ENCODE data around the gene GTF3C6.
"Not testable (repeated sequence)": the region's sequence is repeated elsewhere in the genome, so short reads cannot be mapped to it uniquely, and the experiment has no call there.

The GTF3C6 gene, protein sequence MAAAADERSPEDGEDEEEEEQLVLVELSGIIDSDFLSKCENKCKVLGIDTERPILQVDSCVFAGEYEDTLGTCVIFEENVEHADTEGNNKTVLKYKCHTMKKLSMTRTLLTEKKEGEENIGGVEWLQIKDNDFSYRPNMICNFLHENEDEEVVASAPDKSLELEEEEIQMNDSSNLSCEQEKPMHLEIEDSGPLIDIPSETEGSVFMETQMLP

DNA sequence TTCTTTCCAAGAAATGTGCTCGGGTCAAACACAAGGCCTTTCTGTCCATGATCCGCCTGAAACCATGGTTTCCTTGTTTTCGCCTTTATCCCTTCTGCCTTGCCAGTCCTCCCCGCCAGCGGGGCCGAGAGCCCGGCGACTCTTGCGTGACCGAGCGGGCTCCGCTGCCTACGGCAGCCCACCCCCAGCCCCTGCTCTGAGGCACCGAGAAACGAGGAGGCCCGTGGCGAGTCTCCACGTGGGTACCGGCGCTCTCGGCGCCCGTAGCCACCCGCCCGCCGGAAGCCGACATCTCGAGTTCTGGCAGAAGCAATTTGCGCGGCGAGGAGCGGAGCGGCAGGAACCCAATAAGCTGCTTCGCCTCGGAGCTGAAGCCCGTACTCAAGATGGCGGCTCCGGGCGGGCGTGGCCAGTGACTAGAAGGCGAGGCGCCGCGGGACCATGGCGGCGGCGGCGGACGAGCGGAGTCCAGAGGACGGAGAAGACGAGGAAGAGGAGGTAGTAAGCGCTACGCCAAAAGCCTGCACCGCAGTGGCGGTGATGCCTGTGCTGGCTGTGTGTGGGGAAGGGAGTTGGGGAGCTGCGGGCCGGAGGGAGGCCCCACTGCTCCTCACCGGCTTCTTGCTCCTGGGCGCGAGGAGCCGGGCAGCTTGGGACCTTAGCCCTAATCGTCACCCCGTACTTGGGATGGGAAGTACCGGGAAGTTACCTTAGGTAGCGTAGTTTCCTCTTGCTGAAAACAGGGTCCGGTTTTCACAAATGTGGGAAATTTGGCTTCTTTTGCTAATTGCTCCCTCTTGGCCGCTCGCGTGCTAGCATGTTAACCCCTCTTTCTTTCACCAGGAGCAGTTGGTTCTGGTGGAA is at the start of gene GTF3C6:
Gene GTF3C6 (plus strand): TSS at position 378 of the 864 bp plus-strand sequence. CDS start 64 bp downstream, at position 442.
- DNase-seq, result peak; percentile 48

GRCh38 chr6:110930781-110931180 is 27.7 kb upstream of the GTF3C6 start:
- no peak for DNase-seq

GRCh38 chr6:110933912-110934311 is 24.6 kb upstream of the GTF3C6 start:
- no peak for DNase-seq

GRCh38 chr6:110934381-110934898 is 24.1 kb upstream of the GTF3C6 start:
- no peak for DNase-seq

DNA sequence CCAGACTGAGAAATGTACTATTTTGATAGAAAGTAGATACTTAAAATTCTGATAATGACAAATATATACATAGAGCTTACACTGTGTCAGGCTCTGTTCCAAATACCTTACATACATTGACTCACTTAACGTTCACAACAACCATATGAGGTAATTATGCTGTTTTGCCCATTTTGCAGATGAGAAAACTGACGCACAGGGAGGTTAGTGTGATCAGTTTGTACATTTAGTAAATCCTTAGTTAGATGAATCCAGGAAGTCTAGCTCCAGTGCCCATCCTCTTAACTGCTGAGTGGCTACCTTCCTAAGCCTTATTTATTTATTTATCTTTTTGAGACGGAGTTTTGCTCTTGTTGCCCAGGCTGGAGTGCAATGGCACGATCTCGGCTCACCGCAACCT is 23.3 kb upstream of the GTF3C6 start:
- DNase-seq, result no peak

DNA sequence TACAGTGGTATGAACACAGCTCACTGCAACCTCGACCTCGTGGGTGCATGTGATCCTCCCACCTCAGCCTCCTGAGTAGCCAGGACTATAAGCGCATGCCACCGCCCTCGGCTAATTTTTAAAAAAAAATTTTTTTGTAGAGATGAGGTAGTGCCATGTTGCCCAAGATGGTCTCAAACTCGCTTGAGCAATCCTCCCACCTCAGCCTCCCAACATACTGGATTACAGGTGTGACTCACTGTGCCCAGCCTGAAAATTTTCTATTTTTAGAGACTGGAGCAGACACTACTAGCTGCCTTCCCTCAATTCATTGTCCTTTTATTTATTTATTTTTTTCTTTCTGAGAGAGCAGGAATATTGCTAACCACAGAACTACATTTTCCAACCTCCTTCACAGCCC is 20.3 kb upstream of the GTF3C6 start:
- DNase-seq, result no peak

GRCh38 chr6:110939429-110940200 is 18.9 kb upstream of the GTF3C6 start:
- no peak for DNase-seq

DNA sequence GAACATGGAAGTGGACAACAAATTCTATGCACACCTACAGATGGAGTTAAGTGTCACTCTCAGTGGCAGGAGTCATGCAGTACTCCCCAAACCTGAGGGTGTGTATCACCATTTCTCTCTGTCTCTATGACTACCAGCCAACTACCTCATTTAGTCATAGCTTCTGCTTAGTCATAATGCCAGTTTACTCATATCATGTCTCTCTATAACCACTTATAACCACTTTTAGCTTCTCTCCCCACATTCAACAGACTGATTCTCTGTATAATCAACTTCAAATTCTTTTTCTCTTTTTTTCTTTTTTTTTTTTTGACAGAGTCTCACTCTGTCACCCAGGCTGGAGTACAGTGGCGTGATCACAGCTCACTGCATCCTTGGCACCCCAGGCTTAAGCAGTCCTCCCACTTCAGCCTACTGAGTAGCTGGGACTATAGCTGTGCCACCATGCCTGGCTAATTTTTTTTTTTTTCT is 13.8 kb upstream of the GTF3C6 start:
- no peak for DNase-seq

- no peak for DNase-seq
Measured at GRCh38 chr6:110946498-110946897, 12.0 kb upstream of the GTF3C6 start.

- no peak for DNase-seq
Measured at GRCh38 chr6:110949679-110950285, 8.7 kb upstream of the GTF3C6 start.

DNA sequence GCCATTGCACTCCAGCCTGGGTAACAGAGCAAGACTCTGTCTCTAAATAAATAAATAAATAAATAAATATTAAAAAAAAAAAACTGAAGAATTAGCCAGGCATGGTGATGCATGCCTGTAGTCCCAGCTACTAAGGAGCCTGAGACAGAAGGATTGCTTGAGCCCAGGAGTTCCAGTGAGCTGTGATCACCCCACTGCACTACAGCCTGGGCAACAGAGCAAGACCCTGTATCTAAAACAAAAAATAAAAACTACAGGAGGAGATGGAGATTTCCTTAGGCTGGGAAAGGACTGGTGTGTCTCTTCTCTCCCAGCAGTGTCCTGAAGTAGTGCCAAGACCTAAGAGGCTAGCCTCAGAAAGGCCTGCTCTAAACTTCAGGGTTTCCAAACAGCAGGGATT is 8.1 kb upstream of the GTF3C6 start:
- DNase-seq, result no peak

DNA sequence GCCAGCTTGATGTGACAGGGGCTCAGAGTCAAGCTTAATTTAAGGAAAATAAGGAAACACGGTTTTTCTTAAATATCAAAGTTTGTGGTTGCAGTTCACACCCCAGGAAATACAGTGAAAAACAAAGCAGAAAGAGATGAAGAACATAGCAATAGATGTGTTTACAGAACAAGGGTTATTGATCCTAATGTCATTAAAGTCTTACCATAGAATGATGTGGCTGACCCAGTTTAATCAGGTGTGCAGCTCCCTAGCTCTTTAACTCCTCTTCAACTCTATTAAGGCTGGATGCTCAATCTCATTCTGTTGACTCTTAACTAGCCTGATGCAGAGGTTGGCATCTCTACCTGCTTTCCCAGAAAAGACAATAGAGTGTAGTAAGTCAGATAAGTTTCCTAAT is 7.5 kb upstream of the GTF3C6 start:
- DNase-seq, result no peak

DNA sequence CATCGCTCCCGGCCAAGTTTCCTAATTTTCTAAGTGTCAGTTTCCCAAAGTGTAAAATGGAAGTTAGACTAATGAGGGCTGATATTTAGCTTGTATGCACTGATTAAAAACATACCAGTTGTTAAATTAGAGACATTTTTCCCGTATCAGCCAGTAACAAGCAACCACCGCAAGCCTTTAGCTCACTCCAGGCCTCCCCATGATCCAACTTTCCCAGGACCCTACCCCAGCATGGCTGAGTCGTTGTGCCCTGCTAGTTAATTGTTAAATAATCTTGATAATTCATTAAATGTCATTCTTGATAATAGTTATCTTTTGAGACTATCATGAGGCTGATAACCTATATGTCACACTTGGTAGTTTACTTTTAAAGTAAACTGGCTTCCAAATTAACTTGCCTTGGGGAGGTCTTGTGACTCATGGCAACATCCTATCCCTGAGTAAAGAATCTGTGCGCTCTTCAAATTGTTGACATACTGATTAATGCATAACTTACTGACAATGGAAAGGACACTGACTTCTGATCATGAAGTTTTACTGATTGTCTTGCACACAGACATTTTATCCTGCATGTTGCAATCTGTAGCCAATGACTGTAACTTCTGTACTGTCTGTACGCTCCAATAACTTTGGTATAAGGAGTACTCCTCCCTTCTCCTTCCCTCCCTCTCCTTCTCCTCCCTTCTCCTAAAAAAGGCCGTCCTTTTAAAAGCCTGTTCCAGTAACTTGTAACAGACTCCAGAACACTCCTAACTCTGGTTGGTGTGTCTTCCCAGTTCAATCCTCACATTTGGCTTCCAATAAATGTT is 6.3 kb upstream of the GTF3C6 start:
- DNase-seq, result no peak

DNA sequence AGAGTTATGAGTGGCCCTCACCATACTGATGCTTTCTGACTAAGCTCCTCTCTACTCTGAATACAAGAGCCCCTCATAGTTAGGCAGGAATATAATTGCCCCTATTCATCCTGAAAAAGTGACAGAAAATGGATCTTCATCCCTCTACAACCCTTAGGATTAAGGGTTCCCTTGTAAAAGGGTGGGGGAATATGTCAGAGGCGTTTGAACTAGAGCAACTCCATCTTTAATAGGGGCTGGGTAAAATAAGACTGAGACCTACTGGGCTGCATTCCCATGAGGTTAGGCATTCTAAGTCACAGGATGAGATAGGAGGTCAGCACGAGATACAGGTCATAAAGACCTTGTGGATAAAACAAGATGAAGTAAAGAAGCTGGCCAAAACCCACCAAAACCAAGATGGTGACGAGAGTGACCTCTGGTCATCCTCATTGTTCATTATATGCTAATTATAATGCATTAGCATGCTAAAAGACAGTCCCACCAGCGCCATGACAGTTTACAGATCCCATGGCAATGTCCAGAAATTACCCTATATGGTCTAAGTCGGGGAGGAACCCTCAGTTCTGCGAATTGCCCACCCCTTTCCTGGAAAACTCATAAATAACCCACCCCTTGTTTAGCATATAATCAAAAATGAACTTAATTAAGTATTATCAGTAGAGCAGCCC is 4.7 kb upstream of the GTF3C6 start:
- DNase-seq, result no peak

GRCh38 chr6:110960014-110960390 is 1.5 kb downstream of the GTF3C6 start:
- DNase-seq, result no peak

DNA sequence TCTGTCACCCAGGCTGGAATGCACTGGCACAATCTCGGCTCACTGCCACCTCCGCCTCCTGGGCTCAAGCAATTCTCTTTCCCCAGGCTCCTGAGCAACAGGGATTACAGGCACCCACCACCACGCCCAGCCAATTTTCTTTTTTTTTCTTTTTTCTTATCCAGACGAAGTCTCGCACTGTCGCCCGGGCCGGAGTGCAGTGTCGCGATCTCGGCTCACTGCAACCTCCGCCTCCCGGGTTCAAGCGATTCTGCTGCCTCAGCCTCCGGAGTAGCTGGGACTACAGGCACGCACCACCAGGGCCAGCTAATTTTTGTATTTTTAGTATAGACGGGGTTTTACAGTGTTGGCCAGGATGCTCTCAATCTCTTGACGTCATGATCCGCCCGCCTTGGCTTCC is 4.1 kb downstream of the GTF3C6 start:
- not testable (repeated sequence) for DNase-seq

DNA sequence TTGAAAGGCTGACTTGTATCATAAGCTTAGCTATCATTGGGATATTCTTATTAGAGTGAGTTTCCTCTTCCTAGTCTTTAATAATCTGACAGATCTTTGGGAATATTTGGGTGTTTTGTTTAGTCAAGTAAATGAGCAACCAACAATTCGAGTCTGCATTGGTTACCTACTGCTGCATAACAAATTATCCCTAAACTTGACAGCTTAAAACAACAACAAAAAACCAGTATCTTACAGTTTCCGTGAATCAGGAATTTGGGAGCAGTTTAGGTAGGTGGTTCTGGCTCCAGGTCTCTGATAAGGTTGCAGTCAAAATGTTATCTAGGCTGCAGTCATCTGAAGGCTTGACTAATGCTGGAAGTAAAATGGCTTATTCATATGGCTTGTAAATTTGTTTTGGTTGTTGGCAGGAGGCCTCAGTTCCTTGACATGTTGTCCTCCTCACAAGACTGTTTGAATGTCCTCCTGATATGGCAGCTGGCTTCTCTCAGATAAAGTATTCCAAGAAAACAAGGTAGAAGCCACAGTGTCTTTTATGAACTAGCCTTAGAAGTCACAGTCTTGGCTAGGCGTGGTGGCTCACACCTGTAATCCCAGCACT is 7.2 kb downstream of the GTF3C6 start:
- DNase-seq, result no peak

DNA sequence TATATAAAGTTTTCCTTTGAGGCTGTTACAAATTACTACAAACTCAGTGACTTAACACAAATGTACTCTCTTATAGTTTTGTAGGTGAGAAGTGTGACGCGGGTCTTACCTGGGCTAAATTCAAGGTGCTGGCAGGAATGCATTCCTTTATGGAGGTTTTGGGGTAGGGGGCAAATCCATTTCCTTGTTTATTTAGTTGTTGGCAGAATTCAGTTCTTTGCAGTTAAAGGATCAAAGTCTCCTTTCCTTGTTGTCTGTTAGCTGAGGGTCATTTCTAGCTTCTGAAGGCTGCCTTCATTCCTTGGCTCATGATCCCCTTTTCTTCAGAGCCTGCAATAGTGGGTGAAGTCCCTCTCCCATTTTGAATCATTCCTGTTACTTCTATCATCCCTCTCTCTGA is 10.2 kb downstream of the GTF3C6 start:
- DNase-seq, result not testable (repeated sequence)

DNA sequence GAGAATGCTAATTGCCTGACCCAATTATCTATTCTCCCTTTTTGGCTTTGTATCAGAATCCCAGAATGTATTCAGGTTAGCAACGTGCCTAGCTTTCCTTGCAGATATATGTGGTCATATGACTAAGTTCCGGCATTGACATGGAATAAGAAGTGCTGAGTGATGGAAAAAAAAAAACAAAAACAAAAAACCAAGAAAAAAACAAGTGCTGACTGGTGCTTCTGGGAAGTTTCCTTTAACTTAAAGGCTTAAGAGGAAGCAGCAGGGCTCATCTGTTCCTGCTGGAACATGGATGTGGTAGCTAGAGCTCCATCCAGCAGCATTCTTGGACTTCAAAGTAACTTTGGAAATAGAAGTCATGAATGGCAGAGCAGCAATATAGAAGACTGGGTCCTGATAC is 13.0 kb downstream of the GTF3C6 start:
- no peak for DNase-seq

DNA sequence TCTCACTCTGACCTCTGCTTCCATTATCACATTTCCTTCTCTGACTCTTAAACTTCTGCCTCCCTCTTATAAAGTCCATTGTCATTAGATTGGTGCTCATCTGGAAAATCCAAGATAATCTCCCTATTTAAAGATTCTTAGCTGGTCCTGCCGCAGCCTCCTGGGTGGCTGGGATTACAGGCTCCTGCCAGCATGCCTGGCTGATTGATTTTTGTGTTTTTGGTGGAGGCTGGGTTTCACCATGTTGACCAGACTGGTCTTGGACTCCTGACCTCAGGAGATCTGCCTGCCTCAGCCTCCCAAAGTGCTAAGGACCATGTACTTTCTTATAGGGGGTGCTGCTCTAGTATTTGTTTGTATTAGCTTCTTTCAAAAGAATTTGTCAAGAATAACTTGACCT is 18.1 kb downstream of the GTF3C6 start:
- DNase-seq, result no peak

- DNase-seq, result no peak
Measured at GRCh38 chr6:110979565-110980101, 21.1 kb downstream of the GTF3C6 start.
